ENCODE results near the gene KLHDC4.
A peak's percentile ranks its signal among the peaks of the same experiment; 100 is the strongest.
"Not testable (repeated sequence)": the region's sequence is repeated elsewhere in the genome, so short reads cannot be mapped to it uniquely, and the experiment has no call there.

Gene KLHDC4

GRCh38 chr16:87765776-87766484 lies at the start of gene KLHDC4:
Gene KLHDC4, minus strand, starts transcription at chr16:87765986. Its CDS starts 96 bp downstream, at chr16:87765890.
- peak; percentile 95 for DNase-seq (ENCODE audit: low spot score)

- no peak for DNase-seq (ENCODE audit: low spot score)
Observed at GRCh38 chr16:87815567-87815966, 49.8 kb upstream of the KLHDC4 start.

- no peak for DNase-seq (ENCODE audit: low spot score)
Observed at GRCh38 chr16:87812200-87812656, 46.4 kb upstream of the KLHDC4 start.

GRCh38 chr16:87811454-87811853 lies 45.7 kb upstream of the KLHDC4 start:
- not testable (repeated sequence) for DNase-seq (ENCODE audit: low spot score)

- DNase-seq (ENCODE audit: low spot score), result no peak
Observed at GRCh38 chr16:87809150-87809902, 43.5 kb upstream of the KLHDC4 start.

GRCh38 chr16:87808108-87808507 lies 42.3 kb upstream of the KLHDC4 start:
- no peak for DNase-seq (ENCODE audit: low spot score)

GRCh38 chr16:87806641-87807546 lies 41.1 kb upstream of the KLHDC4 start:
- no peak for DNase-seq (ENCODE audit: low spot score)

GRCh38 chr16:87806261-87806640 lies 40.5 kb upstream of the KLHDC4 start:
- DNase-seq (ENCODE audit: low spot score), result no peak

- DNase-seq (ENCODE audit: low spot score), result no peak
Observed at GRCh38 chr16:87803385-87803784, 37.6 kb upstream of the KLHDC4 start.

GRCh38 chr16:87802670-87803069 lies 36.9 kb upstream of the KLHDC4 start:
- no peak for DNase-seq (ENCODE audit: low spot score)

GRCh38 chr16:87801679-87802259 lies 36.0 kb upstream of the KLHDC4 start:
- no peak for DNase-seq (ENCODE audit: low spot score)

- no peak for DNase-seq (ENCODE audit: low spot score)
Observed at GRCh38 chr16:87800497-87800896, 34.7 kb upstream of the KLHDC4 start.

GRCh38 chr16:87795336-87795735 lies 29.6 kb upstream of the KLHDC4 start:
- no peak for DNase-seq (ENCODE audit: low spot score)

- DNase-seq (ENCODE audit: low spot score), result no peak
Observed at GRCh38 chr16:87794485-87795078, 28.8 kb upstream of the KLHDC4 start.

GRCh38 chr16:87792205-87792565 lies 26.4 kb upstream of the KLHDC4 start:
- DNase-seq (ENCODE audit: low spot score), result no peak

GRCh38 chr16:87791295-87792204 lies 25.8 kb upstream of the KLHDC4 start:
- no peak for DNase-seq (ENCODE audit: low spot score)

GRCh38 chr16:87790292-87791100 lies 24.7 kb upstream of the KLHDC4 start:
- DNase-seq (ENCODE audit: low spot score), result no peak

- DNase-seq (ENCODE audit: low spot score), result no peak
Observed at GRCh38 chr16:87789437-87790291, 23.9 kb upstream of the KLHDC4 start.
